Transverse colon (tissue), 3 donors: Measurements from ENCODE around the gene PZP.

Experiments
- POLR2A ChIP-seq: fragments of 450-650 bp; IDR thresholded peaks from one replicate; pipeline ENCODE4 v1.6.1; 2016; ENCODE audit warnings: antibody characterized with exemption, mild to moderate bottlenecking, moderate library complexity
- TF ChIP-seq, protein P1 (sequence below), 5 experiments: fragments of 200-600 bp in 3 of 5; fragments of 450-650 bp in 2 of 5; sonication (generic) in 3 of 5; IDR thresholded peaks; 1 replicate in 2 of 5; 2 replicates in 3 of 5; pipeline ENCODE4 v1.5.1; 2016 to 2017; ENCODE audit warnings: antibody characterized with exemption in 5 of 5, inconsistent platforms in 3 of 5, mild to moderate bottlenecking in 2 of 5, moderate library complexity in 1 of 5

DNA sequence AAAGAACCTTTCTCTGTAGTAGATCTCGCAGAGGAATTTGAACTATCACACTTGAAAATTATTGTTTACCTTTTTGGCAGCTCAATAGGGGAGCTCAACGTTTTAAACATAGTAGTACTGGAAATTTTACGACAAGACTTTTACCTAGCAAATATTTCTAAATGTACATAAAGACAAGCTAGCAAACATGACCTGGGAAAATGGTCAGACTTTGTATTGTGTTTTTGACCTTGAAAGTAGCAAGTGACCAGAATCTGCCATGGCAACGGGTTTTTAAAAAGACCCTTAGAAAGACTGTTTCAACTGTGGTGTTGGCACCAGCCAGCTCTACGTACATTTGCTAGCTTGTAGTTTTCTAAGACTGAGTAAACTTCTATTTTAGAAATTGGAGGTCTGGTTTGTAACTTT is 72.3 kb downstream of the PZP start:
- TF ChIP-seq, protein P1, sequence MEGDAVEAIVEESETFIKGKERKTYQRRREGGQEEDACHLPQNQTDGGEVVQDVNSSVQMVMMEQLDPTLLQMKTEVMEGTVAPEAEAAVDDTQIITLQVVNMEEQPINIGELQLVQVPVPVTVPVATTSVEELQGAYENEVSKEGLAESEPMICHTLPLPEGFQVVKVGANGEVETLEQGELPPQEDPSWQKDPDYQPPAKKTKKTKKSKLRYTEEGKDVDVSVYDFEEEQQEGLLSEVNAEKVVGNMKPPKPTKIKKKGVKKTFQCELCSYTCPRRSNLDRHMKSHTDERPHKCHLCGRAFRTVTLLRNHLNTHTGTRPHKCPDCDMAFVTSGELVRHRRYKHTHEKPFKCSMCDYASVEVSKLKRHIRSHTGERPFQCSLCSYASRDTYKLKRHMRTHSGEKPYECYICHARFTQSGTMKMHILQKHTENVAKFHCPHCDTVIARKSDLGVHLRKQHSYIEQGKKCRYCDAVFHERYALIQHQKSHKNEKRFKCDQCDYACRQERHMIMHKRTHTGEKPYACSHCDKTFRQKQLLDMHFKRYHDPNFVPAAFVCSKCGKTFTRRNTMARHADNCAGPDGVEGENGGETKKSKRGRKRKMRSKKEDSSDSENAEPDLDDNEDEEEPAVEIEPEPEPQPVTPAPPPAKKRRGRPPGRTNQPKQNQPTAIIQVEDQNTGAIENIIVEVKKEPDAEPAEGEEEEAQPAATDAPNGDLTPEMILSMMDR (IDR thresholded peaks at IDR 0.05), result no peak
- no peak for TF ChIP-seq POLR2A
